Sigmoid colon (tissue), 7 donors: ENCODE measurements around the gene MIDN. TPM values are rescaled to one million over a fixed set of nuclear protein-coding genes. Genes with fewer than 3 reads are reported as not detected.

ENCODE experiments used
- DNase-seq: peaks from one replicate; pipeline ENCODE4 v3.0.0-alpha.2; 2019
- H3K27ac ChIP-seq, 4 donors: fragments of 200-600 bp; sonication (generic); one replicate each; pipeline ENCODE4 v1.5.1; 2016 to 2019; ENCODE audit warnings: mild to moderate bottlenecking in 1 of 4
- H3K27me3 ChIP-seq, 3 donors: fragments of 200-600 bp; sonication (generic); one replicate each; pipeline ENCODE4 v1.5.1; 2019; ENCODE audit warnings: mild to moderate bottlenecking in 1 of 3
- H3K36me3 ChIP-seq, 4 donors: fragments of 200-600 bp; sonication (generic); one replicate each; pipeline ENCODE4 v1.5.1; 2016 to 2019
- H3K4me1 ChIP-seq, 4 donors: fragments of 200-600 bp; sonication (generic); one replicate each; pipeline ENCODE4 v1.5.1; 2017 to 2019
- H3K4me3 ChIP-seq, 4 donors: fragments of 200-600 bp; sonication (generic); one replicate each; pipeline ENCODE4 v1.5.1; 2017 to 2019; ENCODE audit warnings: mild to moderate bottlenecking in 2 of 4, moderate library complexity in 1 of 4
- H3K9me3 ChIP-seq, 4 donors: fragments of 200-600 bp in 3 of 4; sonication (generic) in 3 of 4; one replicate each; pipeline versions ENCODE4 v1.5.1 to v1.6.1; 2013 to 2019
- EP300 ChIP-seq, 4 donors: sonication (generic); formaldehyde crosslinking; IDR thresholded peaks; one replicate each; pipeline ENCODE4 v1.6.1; 2017; ENCODE audit warnings: antibody characterized with exemption in 4 of 4
- POLR2A ChIP-seq, 2 donors: fragments of 450-650 bp; IDR thresholded peaks; one replicate each; pipeline ENCODE4 v1.6.1; 2016; ENCODE audit warnings: antibody characterized with exemption in 2 of 2, mild to moderate bottlenecking in 2 of 2, moderate library complexity in 2 of 2
- POLR2AphosphoS5 ChIP-seq, 4 donors: sonication (generic); formaldehyde crosslinking; IDR thresholded peaks; one replicate each; pipeline ENCODE4 v1.6.1; 2017; ENCODE audit warnings: antibody characterized with exemption in 4 of 4
- WGBS, 2 donors: extraction: QIAGEN DNeasy Blood & Tissue Kit; methylation state at CpG; one replicate each; pipeline ENCODE4 v1.1.7; 2013; 5-methylcytosine and 5-hydroxymethylcytosine counted together
- intact Hi-C: fragments of 100-400 bp; cut with DNase I; formaldehyde crosslinking; loops from one replicate; pipeline ENCODE4 v1.15.1; 2023
- polyA plus RNA-seq, 3 donors: library from polyadenylated mRNA; stranded (reverse); fragments of 200-250 nt; gene quantifications; one replicate each; pipeline ENCODE4 v1.2.3, GENCODE V29; 2013
- total RNA-seq, 4 donors: library from RNA; depleted of rRNA; stranded (reverse); fragments of >200 nt; gene quantifications; one replicate each; pipeline ENCODE4 v1.1.0, GENCODE V29; 2016
- TF ChIP-seq, protein P1 (sequence below), 4 experiments: fragments of 450-650 bp in 3 of 4; fragments of 200-600 bp in 1 of 4; IDR thresholded peaks; one replicate each; pipeline ENCODE4 v1.5.1; 2016 to 2019; ENCODE audit warnings: antibody characterized with exemption in 4 of 4, mild to moderate bottlenecking in 3 of 4, moderate library complexity in 2 of 4
- donor health status: healthy with polysubstance abuse.
- donor health status: Bipolar disorder and iron deficiency.
- donor health status: healthy.

MIDN gene
- total and polyA plus RNA-seq, 7 donors = 14.6 to 87.0 (median 42.1) TPM

- DNase-seq = no peak
- WGBS, 2 donors = 67 to 84% methylated on average over 61 of the region's 61 CpGs
- TF ChIP-seq POLR2A (IDR thresholded peaks at IDR 0.05) (no peak), EP300 (IDR thresholded peaks at IDR 0.05) (no peak), POLR2AphosphoS5 (IDR thresholded peaks at IDR 0.05) (no peak)
- TF ChIP-seq, protein P1, sequence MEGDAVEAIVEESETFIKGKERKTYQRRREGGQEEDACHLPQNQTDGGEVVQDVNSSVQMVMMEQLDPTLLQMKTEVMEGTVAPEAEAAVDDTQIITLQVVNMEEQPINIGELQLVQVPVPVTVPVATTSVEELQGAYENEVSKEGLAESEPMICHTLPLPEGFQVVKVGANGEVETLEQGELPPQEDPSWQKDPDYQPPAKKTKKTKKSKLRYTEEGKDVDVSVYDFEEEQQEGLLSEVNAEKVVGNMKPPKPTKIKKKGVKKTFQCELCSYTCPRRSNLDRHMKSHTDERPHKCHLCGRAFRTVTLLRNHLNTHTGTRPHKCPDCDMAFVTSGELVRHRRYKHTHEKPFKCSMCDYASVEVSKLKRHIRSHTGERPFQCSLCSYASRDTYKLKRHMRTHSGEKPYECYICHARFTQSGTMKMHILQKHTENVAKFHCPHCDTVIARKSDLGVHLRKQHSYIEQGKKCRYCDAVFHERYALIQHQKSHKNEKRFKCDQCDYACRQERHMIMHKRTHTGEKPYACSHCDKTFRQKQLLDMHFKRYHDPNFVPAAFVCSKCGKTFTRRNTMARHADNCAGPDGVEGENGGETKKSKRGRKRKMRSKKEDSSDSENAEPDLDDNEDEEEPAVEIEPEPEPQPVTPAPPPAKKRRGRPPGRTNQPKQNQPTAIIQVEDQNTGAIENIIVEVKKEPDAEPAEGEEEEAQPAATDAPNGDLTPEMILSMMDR (IDR thresholded peaks at IDR 0.05) = no peak
- peaks cover 0 to 20% (median 15%) of the 10 kb centered on the region in 4 donors for H3K4me1 ChIP-seq
- no peak overlapping the region for H3K27ac ChIP-seq
- H3K9me3 ChIP-seq = no peaks in the 10 kb centered on the region
- H3K4me3 ChIP-seq = no peak overlapping the region
- no peaks in the 10 kb centered on the region for H3K27me3 ChIP-seq
- H3K36me3 ChIP-seq = peaks cover 0 to 33% (median 23%) of the 10 kb centered on the region in 4 donors
- intact Hi-C loops = no loop called here
Measured at GRCh38 chr19:1229924-1230782, 18.2 kb upstream of the MIDN start.

GRCh38 chr19:1230783-1231489 is 17.4 kb upstream of the MIDN start:
- TF ChIP-seq POLR2AphosphoS5 (IDR thresholded peaks at IDR 0.05) (no peak), POLR2A (IDR thresholded peaks at IDR 0.05) (no peak), EP300 (IDR thresholded peaks at IDR 0.05) (no peak)
- TF ChIP-seq, protein P1 (IDR thresholded peaks at IDR 0.05) = no peak
- peaks cover 0 to 20% (median 15%) of the 10 kb centered on the region in 4 donors for H3K4me1 ChIP-seq
- intact Hi-C loops = no loop called here
- H3K27me3 ChIP-seq = peaks cover 0 to 5% (median 0%) of the 10 kb centered on the region in 3 donors
- DNase-seq = no peak
- no peaks in the 10 kb centered on the region for H3K9me3 ChIP-seq
- peaks cover 0 to 25% (median 19%) of the 10 kb centered on the region in 4 donors for H3K36me3 ChIP-seq
- 44 to 80% methylated on average over 38 of the region's 38 CpGs for WGBS, 2 donors
- no peak overlapping the region for H3K4me3 ChIP-seq
- no peak overlapping the region for H3K27ac ChIP-seq

DNA sequence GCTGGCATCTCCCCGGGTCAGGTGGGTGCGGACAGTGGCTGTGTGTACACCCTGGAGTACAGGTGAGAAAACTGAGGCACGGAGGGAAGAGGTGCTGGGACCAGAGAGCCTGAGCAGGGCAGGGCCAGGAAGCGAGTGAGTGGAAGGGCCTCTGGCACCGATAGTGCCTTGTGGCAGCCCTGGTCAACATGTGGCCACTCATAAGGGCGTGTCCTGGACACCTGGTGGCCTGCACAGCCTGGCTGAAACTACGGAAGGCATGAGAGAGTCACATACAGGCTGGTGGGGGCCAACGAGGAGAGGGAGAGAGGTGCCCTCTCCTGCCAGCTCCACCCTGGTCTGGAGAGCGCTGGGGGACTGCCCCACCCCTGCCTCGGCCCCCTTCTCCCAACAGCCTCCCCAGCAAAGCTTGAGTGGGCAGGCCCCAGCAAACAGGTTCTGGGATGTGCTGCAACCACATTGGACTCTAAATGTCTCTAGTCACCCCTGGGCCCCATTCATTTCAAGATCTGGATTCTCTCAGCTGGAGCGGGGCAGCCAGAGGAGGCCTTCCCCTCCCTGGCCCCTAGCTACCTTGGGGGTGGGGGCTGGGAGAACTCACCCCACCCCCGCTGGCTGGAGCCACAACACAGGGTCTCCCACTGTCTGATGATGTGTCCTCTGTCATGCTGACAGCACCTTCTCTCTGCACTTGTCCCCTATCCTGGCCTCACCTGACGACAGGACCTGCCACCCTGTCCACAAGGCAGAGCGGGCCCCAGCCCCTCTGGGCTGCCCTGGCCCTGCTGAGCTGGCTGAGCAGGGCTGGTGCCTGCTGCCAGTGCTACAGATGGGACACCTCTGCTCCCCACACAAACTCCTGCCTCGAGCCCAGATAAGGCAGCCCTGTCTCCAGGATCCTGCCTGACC is 16.4 kb upstream of the MIDN start:
- TF ChIP-seq POLR2A (IDR thresholded peaks at IDR 0.05) = no peak
- TF ChIP-seq, protein P1 (IDR thresholded peaks at IDR 0.05) = no peak
- no peak for TF ChIP-seq POLR2AphosphoS5 (IDR thresholded peaks at IDR 0.05)
- no peak for DNase-seq
- 44 to 79% methylated on average over 15 of the region's 15 CpGs for WGBS, 2 donors
- intact Hi-C loops = no loop called here
- Histone ChIP-seq H3K4me1 (peaks cover 0 to 30% (median 25%) of the 10 kb centered on the region in 4 donors), H3K36me3 (peaks cover 0 to 15% (median 9%) of the 10 kb centered on the region in 4 donors), H3K27ac (peak overlapping the region; percentile 14 to 60 (median 36)), H3K27me3 (peaks cover 2 to 14% (median 2%) of the 10 kb centered on the region in 3 donors), H3K4me3 (no peak overlapping the region), H3K9me3 (no peaks in the 10 kb centered on the region)

GRCh38 chr19:1232652-1233072 is 15.7 kb upstream of the MIDN start:
- H3K36me3 ChIP-seq = peaks cover 0 to 8% (median 3%) of the 10 kb centered on the region in 4 donors
- DNase-seq = peak; percentile 86
- H3K27me3 ChIP-seq = peaks cover 6 to 19% (median 7%) of the 10 kb centered on the region in 3 donors
- H3K4me3 ChIP-seq = no peak overlapping the region
- peaks cover 0 to 36% (median 31%) of the 10 kb centered on the region in 4 donors for H3K4me1 ChIP-seq
- intact Hi-C loops = no loop called here
- H3K9me3 ChIP-seq = no peaks in the 10 kb centered on the region
- 11 to 44% methylated on average over 15 of the region's 15 CpGs for WGBS, 2 donors
- TF ChIP-seq POLR2AphosphoS5 (IDR thresholded peaks at IDR 0.05) (peak in 1 of 4 donors; percentile 20), POLR2A (IDR thresholded peaks at IDR 0.05) (no peak)
- peak overlapping the region; percentile 14 to 60 (median 36) for H3K27ac ChIP-seq
